Measurements from ENCODE around the gene MYCBPAP. TPM values are rescaled to one million over a fixed set of nuclear protein-coding genes. Genes with fewer than 3 reads are reported as not detected.

Gene MYCBPAP
- total and polyA plus RNA-seq, 7 experiments from 2014 or later: 0.59 to 9.0 (median 5.1) TPM; not detected in 1

DNA sequence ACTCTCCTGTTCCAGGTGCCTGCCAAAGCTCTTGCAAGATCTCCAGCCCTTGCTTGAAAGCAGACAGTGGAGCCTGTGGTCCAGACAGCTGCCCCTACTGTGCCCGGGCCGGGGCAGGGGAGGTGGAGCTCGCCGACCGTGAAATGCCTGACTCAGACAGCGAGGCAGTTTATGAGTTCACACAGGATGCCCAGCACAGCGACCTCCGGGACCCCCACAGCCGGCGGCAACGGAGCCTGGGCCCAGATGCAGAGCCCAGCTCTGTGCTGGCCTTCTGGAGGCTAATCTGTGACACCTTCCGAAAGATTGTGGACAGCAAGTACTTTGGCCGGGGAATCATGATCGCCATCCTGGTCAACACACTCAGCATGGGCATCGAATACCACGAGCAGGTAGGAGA, 69.9 kb downstream of the MYCBPAP start:
- POLR2A ChIA-PET: no interaction called here
- H3K27me3 Mint-ChIP-seq: peaks cover 6 to 16% (median 9%) of the 10 kb centered on the region in 5 donors

DNA sequence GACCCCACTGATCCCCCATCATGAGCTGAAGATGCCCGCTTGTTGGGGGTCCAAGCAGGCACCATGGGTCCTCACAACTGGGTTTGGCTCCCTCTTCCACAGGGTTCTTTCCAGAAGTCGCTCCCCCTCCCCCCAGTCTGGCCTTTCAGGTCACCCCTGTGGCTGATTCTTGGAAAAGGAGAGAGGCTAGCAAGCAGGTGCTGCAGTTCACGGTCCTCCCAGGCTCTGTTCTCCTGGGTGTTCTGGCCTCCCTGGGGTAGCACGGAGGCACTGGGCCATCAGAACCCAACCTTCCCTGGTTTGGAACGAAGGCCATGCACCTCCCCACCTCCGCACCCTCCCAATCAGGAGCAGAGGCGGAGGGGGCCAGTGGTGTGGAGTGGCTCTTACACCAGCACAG, 71.2 kb downstream of the MYCBPAP start:
- Histone ChIP-seq H3K36me3 (ENCODE audit: control insufficient read depth in 2 of 3, insufficient read depth in 3 of 3, low read length in 3 of 3) (no peaks in the 10 kb centered on the region), H3K4me3 (ENCODE audit: low read length) (no peak overlapping the region), H3K27ac (ENCODE audit: low read depth, low read length) (no peak overlapping the region), H3K27me3 (ENCODE audit: control insufficient read depth in 2 of 2, insufficient read depth in 2 of 2, low read length in 2 of 2) (no peaks in the 10 kb centered on the region), H3K9me3 (ENCODE audit: control insufficient read depth in 2 of 3, low read length in 3 of 3) (no peaks in the 10 kb centered on the region), H3K4me1 (ENCODE audit: control insufficient read depth in 2 of 2, insufficient read depth in 2 of 2, low read length in 2 of 2) (no peaks in the 10 kb centered on the region)
- POLR2A ChIA-PET: no interaction called here
- CTCF ChIA-PET: no interaction called here
- H3K27me3 Mint-ChIP-seq: peaks cover 6 to 26% (median 13%) of the 10 kb centered on the region in 5 donors
- H3K9me3 Mint-ChIP-seq: peaks cover 0 to 2% (median 0%) of the 10 kb centered on the region in 11 donors
- no peak for DNase-seq
- ATAC-seq: no peak
- H3K36me3 Mint-ChIP-seq: no peaks in the 10 kb centered on the region
- H3K4me1 Mint-ChIP-seq: peaks cover 0 to 2% (median 0%) of the 10 kb centered on the region in 7 donors
- intact Hi-C loops (cut with micrococcal nuclease): no loop called here
- H3K4me3 Mint-ChIP-seq: no peak overlapping the region
- no peak overlapping the region for H3K27ac Mint-ChIP-seq

More for the DNA sequence above, 69.9 kb downstream of the MYCBPAP start:
- H3K4me1 ChIP-seq (ENCODE audit: control insufficient read depth in 2 of 2, insufficient read depth in 2 of 2, low read length in 2 of 2): no peaks in the 10 kb centered on the region
- CTCF ChIA-PET: no interaction called here
- H3K27ac ChIP-seq (ENCODE audit: low read depth, low read length): no peak overlapping the region
- H3K36me3 ChIP-seq (ENCODE audit: control insufficient read depth in 2 of 3, insufficient read depth in 3 of 3, low read length in 3 of 3): no peaks in the 10 kb centered on the region
- Mint-ChIP-seq H3K4me1 (peaks cover 0 to 2% (median 0%) of the 10 kb centered on the region in 7 donors), H3K9me3 (peaks cover 0 to 2% (median 0%) of the 10 kb centered on the region in 11 donors), H3K36me3 (no peaks in the 10 kb centered on the region), H3K4me3 (no peak overlapping the region), H3K27ac (no peak overlapping the region)
- intact Hi-C loops (cut with micrococcal nuclease): no loop called here
- no peaks in the 10 kb centered on the region for H3K9me3 ChIP-seq (ENCODE audit: control insufficient read depth in 2 of 3, low read length in 3 of 3)
- ATAC-seq: no peak
- no peak for DNase-seq
- H3K4me3 ChIP-seq (ENCODE audit: low read length): no peak overlapping the region
- H3K27me3 ChIP-seq (ENCODE audit: control insufficient read depth in 2 of 2, insufficient read depth in 2 of 2, low read length in 2 of 2): no peaks in the 10 kb centered on the region

DNA sequence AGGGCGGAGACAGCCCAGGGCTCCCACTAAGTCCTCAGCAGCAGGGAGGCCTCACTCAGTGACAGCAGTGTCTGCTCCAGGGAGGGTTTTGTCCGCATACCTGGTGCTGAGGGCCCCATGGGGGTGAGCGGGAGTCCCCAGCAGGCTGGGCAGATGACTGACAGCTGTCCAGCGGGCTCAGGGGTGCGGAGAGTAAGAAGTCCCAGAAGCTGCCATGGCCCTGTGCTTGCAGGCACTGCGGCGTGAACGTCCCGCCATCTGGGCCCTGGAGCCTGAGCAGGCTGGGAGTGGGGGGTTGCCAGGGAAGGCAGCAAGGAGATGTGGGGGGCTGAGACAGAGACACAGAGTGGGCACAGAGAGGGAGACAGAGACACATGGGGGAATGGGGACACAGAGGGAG, 72.4 kb downstream of the MYCBPAP start:
- Histone ChIP-seq H3K4me1 (ENCODE audit: control insufficient read depth in 2 of 2, insufficient read depth in 2 of 2, low read length in 2 of 2) (no peaks in the 10 kb centered on the region), H3K4me3 (ENCODE audit: low read length) (no peak overlapping the region), H3K27me3 (ENCODE audit: control insufficient read depth in 2 of 2, insufficient read depth in 2 of 2, low read length in 2 of 2) (no peaks in the 10 kb centered on the region), H3K27ac (ENCODE audit: low read depth, low read length) (no peak overlapping the region), H3K36me3 (ENCODE audit: control insufficient read depth in 2 of 3, insufficient read depth in 3 of 3, low read length in 3 of 3) (no peaks in the 10 kb centered on the region), H3K9me3 (ENCODE audit: control insufficient read depth in 2 of 3, low read length in 3 of 3) (no peaks in the 10 kb centered on the region)
- Mint-ChIP-seq H3K4me3 (no peak overlapping the region), H3K36me3 (no peaks in the 10 kb centered on the region), H3K27me3 (peaks cover 6 to 29% (median 13%) of the 10 kb centered on the region in 5 donors), H3K27ac (no peak overlapping the region), H3K4me1 (peaks cover 0 to 2% (median 0%) of the 10 kb centered on the region in 7 donors), H3K9me3 (peaks cover 0 to 2% (median 0%) of the 10 kb centered on the region in 11 donors)
- ChIA-PET POLR2A (no interaction called here), CTCF (no interaction called here)
- DNase-seq (no peak), ATAC-seq (no peak)
- intact Hi-C loops (cut with micrococcal nuclease): no loop called here

Other genes starting within 250 kb of the MYCBPAP start
- under 1 TPM in 1 of 5 experiments, not detected in 4; 0.10 TPM for gene TMEM92, start 234.0 kb upstream of the MYCBPAP start, total RNA-seq
- gene TMEM92, start 234.0 kb upstream of the MYCBPAP start, polyA plus RNA-seq: not detected
- gene XYLT2, start 162.3 kb upstream of the MYCBPAP start, total RNA-seq: 10 to 100 TPM; 18.6 to 43.7 (median 34.1) TPM
- gene XYLT2, start 162.3 kb upstream of the MYCBPAP start, polyA plus RNA-seq: 10 to 100 TPM in 1 of 2 donors, 1 to 10 TPM in 1; 8.0 to 21.1 TPM
- gene MRPL27, start 135.3 kb upstream of the MYCBPAP start, total RNA-seq: 10 to 100 TPM; 29.5 to 64.7 (median 32.0) TPM
- gene MRPL27, start 135.3 kb upstream of the MYCBPAP start, polyA plus RNA-seq: 10 to 100 TPM; 47.0 to 51.3 TPM
- 10 to 100 TPM in 1 of 5 experiments, 1 to 10 TPM in 3, under 1 TPM in 1; 0.61 to 17.5 (median 2.2) TPM for gene EME1, start 135.2 kb upstream of the MYCBPAP start, total RNA-seq
- not detected for gene EME1, start 135.2 kb upstream of the MYCBPAP start, polyA plus RNA-seq
- 10 to 100 TPM; 27.6 to 67.1 (median 42.4) TPM for gene LRRC59, start 110.9 kb upstream of the MYCBPAP start, total RNA-seq
- gene LRRC59, start 110.9 kb upstream of the MYCBPAP start, polyA plus RNA-seq: 10 to 100 TPM; 13.4 to 15.2 TPM
- 10 to 100 TPM; 20.1 to 36.2 (median 22.9) TPM for gene ACSF2, start 82.2 kb upstream of the MYCBPAP start, total RNA-seq
- gene ACSF2, start 82.2 kb upstream of the MYCBPAP start, polyA plus RNA-seq: 1 to 10 TPM; 2.2 to 2.6 TPM
- not detected for gene CHAD, start 39.6 kb upstream of the MYCBPAP start, total RNA-seq
- not detected for gene CHAD, start 39.6 kb upstream of the MYCBPAP start, polyA plus RNA-seq
- gene RSAD1, start 29.6 kb upstream of the MYCBPAP start, total RNA-seq: 10 to 100 TPM; 38.3 to 91.0 (median 54.6) TPM
- 10 to 100 TPM; 56.8 to 76.0 TPM for gene RSAD1, start 29.6 kb upstream of the MYCBPAP start, polyA plus RNA-seq
- not detected for gene EPN3, start 24.3 kb downstream of the MYCBPAP start, total RNA-seq
- not detected for gene EPN3, start 24.3 kb downstream of the MYCBPAP start, polyA plus RNA-seq
- gene SPATA20, start 38.7 kb downstream of the MYCBPAP start, total RNA-seq: 10 to 100 TPM; 14.3 to 19.4 (median 16.4) TPM
- 1 to 10 TPM; 3.7 to 5.6 TPM for gene SPATA20, start 38.7 kb downstream of the MYCBPAP start, polyA plus RNA-seq
- not detected for gene CACNA1G, start 52.3 kb downstream of the MYCBPAP start, total RNA-seq
- gene CACNA1G, start 52.3 kb downstream of the MYCBPAP start, polyA plus RNA-seq: not detected
- 10 to 100 TPM in 1 of 5 experiments, 1 to 10 TPM in 2, under 1 TPM in 1, not detected in 1; 0.68 to 22.4 (median 1.3) TPM for gene ABCC3, start 126.4 kb downstream of the MYCBPAP start, total RNA-seq
- not detected for gene ABCC3, start 126.4 kb downstream of the MYCBPAP start, polyA plus RNA-seq
- 10 to 100 TPM; 27.4 to 37.2 (median 33.4) TPM for gene ANKRD40, start 199.5 kb downstream of the MYCBPAP start, total RNA-seq
- gene ANKRD40, start 199.5 kb downstream of the MYCBPAP start, polyA plus RNA-seq: 1 to 10 TPM; 3.6 to 5.7 TPM
- 100 to 1,000 TPM; 131 to 331 (median 149) TPM for gene LUC7L3, start 211.2 kb downstream of the MYCBPAP start, total RNA-seq
- 10 to 100 TPM; 41.8 to 65.3 TPM for gene LUC7L3, start 211.2 kb downstream of the MYCBPAP start, polyA plus RNA-seq